Muscle layer of duodenum (tissue), 2 donors: ENCODE data around the gene HCK.
A peak's percentile ranks its signal among the peaks of the same experiment; 100 is the strongest.

ENCODE experiments used
- H3K27ac ChIP-seq: one replicate; pipeline ENCODE4 v1.7.0; 2013; ENCODE audit warnings: mild to moderate bottlenecking, low read length
- H3K27me3 ChIP-seq: one replicate; pipeline ENCODE4 v1.7.0; 2013; ENCODE audit warnings: low read depth, mild to moderate bottlenecking, control low read depth, low read length
- H3K36me3 ChIP-seq, 2 donors: one replicate each; pipeline ENCODE4 v1.7.0; 2013; ENCODE audit warnings: low read length in 2 of 2, control low read depth in 1 of 2, mild to moderate bottlenecking in 1 of 2; ENCODE audit not compliant: insufficient read depth in 2 of 2, control insufficient read depth in 1 of 2
- H3K4me1 ChIP-seq, 2 donors: one replicate each; pipeline ENCODE4 v1.7.0; 2013; ENCODE audit warnings: low read length in 2 of 2, mild to moderate bottlenecking in 2 of 2, control low read depth in 1 of 2, moderate library complexity in 1 of 2; ENCODE audit not compliant: insufficient read depth in 2 of 2, control insufficient read depth in 1 of 2
- H3K4me3 ChIP-seq, 2 donors: one replicate each; pipeline ENCODE4 v1.7.0; 2013; ENCODE audit warnings: low read length in 2 of 2, low read depth in 1 of 2, mild to moderate bottlenecking in 1 of 2
- H3K9me3 ChIP-seq, 2 donors: one replicate each; pipeline ENCODE4 v1.7.0; 2013; ENCODE audit warnings: low read length in 2 of 2, control low read depth in 1 of 2, mild to moderate bottlenecking in 1 of 2; ENCODE audit not compliant: control insufficient read depth in 1 of 2
- donor health status: healthy.

HCK gene

DNA sequence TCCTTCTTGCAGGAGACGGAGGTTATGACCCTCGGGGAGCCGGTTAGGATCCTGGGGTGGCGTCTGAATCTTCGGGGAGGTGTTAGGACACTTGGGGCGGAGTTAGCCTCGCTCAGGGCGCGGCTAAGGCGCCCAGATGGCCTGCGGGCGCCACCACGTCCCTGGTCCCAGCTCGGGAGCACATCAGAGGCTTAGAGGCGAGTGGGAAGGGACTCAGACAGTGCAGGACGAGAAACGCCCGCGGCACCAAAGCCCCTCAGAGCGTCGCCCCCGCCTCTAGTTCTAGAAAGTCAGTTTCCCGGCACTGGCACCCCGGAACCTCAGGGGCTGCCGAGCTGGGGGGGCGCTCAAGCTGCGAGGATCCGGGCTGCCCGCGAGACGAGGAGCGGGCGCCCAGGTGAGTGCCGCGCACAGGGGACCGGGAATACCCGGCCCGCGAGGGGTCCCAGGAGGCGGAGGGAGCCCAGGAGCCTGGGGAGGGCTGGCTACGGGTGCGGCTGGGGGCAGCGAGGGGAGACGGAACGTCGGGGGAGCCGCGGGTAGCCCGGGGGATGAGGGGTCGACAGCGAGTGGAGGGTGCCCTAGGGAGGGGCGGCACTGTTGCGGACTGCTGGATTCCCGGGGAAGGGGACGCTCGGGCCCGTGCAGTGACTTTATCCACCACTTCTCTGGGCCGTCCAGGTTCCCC lies at the start of gene HCK:
Gene HCK, plus strand, starts transcription at position 153 of the 688 bp plus-strand sequence.
- Histone ChIP-seq H3K27ac (peak within 1 kb of the TSS; percentile 16), H3K27me3 (peaks cover 24% of the 10 kb centered on the region), H3K4me1 (peaks cover 0 to 14% of the 10 kb centered on the region in 2 donors), H3K4me3 (peak within 1 kb of the TSS; percentile 48 to 58), H3K9me3 (no peaks in the 10 kb centered on the region), H3K36me3 (no peaks in the 10 kb centered on the region)

DNA sequence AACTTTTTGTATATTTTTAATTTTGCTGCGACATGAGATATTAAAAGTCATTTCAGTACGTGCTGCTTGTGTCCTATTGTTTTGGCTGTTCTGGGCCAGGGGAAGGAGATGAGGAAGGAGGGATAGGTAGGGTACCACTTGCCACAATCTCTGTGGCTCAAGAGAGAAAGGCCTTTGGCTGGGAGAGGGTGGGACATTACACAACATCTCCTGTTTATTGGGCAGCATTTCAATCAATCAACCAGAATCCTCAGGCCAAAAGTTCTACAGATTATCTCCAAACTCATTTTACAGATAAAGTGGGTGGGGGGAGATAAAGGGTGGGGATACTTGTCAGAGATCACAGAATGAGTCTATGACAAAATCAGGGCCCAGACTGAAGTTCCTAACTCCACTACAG lies 48.7 kb upstream of the HCK start:
- Histone ChIP-seq H3K27me3 (no peaks in the 10 kb centered on the region), H3K4me1 (no peaks in the 10 kb centered on the region), H3K4me3 (no peak overlapping the region), H3K36me3 (no peaks in the 10 kb centered on the region), H3K27ac (no peak overlapping the region), H3K9me3 (no peaks in the 10 kb centered on the region)

- no peaks in the 10 kb centered on the region for H3K4me1 ChIP-seq
- H3K36me3 ChIP-seq: no peaks in the 10 kb centered on the region
- no peaks in the 10 kb centered on the region for H3K27me3 ChIP-seq
- H3K9me3 ChIP-seq: no peaks in the 10 kb centered on the region
- no peak overlapping the region for H3K27ac ChIP-seq
- no peak overlapping the region for H3K4me3 ChIP-seq
Observed at GRCh38 chr20:32004963-32005362, 47.1 kb upstream of the HCK start.

DNA sequence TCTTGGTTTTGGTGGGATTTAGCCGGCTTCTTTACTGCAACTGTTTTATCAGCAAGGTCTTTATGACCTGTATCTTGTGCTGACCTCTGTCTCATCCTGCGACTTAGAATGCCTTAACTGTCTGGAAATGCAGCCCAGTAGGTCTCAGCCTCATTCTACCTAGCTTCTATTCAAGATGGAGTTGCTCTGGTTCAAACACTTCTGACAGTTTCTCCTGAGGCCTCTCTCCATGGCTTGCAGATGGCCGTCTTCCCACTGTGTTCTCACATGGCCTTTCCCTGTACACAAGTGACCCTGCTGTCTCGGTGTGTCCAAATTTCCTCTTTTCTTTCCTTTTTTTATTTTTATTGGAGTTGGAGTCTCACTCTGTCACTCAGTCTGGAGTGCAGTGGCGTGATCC lies 46.0 kb upstream of the HCK start:
- H3K27ac ChIP-seq: no peak overlapping the region

DNA sequence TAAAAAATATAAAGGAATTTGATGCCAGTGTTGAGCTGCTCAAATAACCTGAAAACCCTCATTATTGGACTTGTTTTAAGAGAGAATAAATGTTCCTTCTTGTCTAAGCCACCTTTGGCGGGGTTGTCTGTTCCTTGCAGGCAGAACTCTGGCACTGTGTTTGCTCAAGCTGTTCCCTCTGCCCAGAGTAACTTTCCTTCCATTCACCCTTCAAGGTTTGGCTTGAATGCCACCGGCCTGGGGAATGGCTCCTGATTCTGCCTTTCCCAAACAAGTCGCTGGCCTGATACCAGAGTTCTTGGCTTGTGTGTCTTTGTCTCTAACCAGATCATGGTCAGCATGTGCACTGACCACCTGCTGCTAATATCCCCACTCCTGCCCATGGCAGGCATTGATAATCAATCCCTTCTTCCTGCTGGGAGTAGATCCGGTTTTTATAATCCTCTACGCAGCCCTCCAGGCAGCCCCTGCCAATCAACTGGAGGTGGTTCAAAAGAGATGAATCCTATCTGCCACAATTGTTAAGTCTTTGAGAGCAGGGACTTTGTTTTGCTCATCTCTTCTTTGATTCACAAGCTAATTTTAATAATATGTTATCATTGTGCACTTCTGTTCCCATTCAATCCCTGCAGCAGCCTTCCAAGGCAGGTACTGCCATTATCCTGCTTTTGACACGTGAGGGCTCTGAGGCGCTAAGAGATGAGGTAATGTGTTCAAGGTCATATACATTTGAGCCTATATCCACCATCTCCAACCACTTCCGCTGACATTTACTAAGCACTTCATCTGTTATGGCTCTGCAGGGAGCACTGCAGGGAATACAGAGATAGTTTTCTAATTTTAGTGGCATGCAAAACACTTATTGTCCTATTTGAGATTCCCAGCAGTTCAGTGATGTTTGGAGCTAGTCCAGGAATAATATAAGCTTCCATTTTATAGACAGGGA lies 44.9 kb upstream of the HCK start:
- H3K9me3 ChIP-seq: no peaks in the 10 kb centered on the region
- no peak overlapping the region for H3K27ac ChIP-seq
- no peak overlapping the region for H3K4me3 ChIP-seq
- no peaks in the 10 kb centered on the region for H3K4me1 ChIP-seq
- H3K27me3 ChIP-seq: no peaks in the 10 kb centered on the region
- no peaks in the 10 kb centered on the region for H3K36me3 ChIP-seq

More for the DNA sequence above, 46.0 kb upstream of the HCK start:
- Histone ChIP-seq H3K36me3 (no peaks in the 10 kb centered on the region), H3K4me1 (no peaks in the 10 kb centered on the region), H3K9me3 (no peaks in the 10 kb centered on the region), H3K4me3 (no peak overlapping the region), H3K27me3 (no peaks in the 10 kb centered on the region)

DNA sequence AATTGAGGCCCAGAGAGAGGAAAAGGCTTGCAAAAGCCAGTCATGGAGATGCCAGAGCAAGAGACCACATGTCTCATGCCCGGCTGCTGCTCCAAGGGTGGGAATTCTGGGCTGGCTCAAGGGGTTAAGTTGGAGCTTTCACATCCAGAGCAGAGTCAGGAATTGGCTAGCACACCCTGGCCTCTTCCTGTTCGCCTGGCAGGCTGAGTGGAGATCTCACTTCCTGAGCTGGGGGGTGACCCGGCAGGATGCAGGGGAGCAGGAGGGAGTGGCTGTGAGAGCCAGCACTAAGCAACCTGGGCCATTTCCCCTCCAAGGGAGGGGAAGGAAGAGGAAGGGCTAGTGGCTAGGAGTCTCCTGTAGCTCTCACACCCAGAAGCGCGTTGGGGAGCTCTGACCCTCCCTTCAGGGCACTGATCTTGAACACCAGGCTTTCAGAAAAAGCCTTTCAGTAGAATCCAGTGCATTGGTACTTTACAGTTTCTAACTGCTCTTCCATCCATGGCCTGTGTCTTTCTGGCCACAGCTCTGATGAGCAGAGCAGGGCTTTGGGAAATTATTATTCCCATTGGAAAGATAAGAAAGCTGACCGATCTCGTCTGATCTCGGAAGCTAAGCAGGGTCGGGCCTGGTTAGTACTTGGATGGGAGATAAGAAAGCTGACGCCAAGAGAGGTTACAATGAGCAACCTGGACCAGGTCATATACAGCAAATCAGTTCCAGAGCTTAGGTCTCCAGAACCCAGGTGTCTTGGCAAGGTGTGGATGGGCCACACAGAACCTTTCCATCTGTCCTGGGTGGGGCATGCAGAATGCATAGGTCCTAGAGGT lies 44.0 kb upstream of the HCK start:
- Histone ChIP-seq H3K4me1 (no peaks in the 10 kb centered on the region), H3K27ac (no peak overlapping the region)

DNA sequence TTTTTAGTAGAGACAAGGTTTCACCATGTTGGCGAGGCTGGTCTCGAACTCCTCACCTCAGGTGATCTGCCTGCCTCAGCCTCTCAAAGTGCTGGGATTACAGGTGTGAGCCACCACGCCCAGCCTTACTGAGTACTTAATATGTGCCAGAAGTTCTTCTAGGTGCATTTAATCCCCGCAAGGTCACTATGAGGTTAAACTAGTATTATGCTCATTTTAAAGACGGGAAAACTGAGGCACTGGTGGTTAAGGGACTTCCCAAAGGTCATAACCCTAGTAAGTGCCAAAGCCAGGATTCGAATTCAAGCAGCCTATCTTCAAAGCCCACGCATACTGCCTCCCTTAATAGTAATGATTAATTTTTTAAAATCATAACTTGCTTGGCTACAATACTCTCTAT lies 42.5 kb upstream of the HCK start:
- Histone ChIP-seq H3K9me3 (no peaks in the 10 kb centered on the region), H3K36me3 (no peaks in the 10 kb centered on the region), H3K27ac (no peak overlapping the region), H3K27me3 (no peaks in the 10 kb centered on the region), H3K4me3 (no peak overlapping the region), H3K4me1 (no peaks in the 10 kb centered on the region)

More for the DNA sequence above, 44.0 kb upstream of the HCK start:
- Histone ChIP-seq H3K27me3 (no peaks in the 10 kb centered on the region), H3K36me3 (no peaks in the 10 kb centered on the region), H3K4me3 (no peak overlapping the region), H3K9me3 (no peaks in the 10 kb centered on the region)

DNA sequence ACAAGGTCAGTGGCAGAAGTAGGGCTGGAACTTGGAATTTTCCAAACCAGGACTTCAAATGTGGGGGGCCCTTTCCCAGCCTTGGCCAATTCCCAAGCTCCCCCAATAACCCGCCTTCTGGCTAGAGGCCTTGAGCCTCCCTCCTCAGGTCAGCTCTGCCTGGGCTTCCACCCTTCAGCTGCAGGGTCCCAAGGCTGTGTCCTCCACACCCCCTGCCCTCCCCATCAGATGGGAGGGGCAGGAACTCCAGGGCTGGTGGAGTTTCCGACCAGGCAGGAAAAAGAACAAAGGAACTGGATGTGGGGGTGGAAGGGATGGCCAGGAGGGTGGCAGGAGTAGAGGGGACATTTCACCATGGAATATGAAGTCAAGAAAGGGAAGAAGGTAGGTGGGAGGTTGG lies 41.9 kb upstream of the HCK start, which contains the start of gene CCM2L:
Gene CCM2L, plus strand, starts transcription at position 338 of the 400 bp plus-strand sequence. Its CDS starts 17 bp downstream, at position 355.
- no peaks in the 10 kb centered on the region for H3K27me3 ChIP-seq
- H3K36me3 ChIP-seq: no peaks in the 10 kb centered on the region
- H3K4me3 ChIP-seq: no peak within 1 kb of the TSS
- H3K9me3 ChIP-seq: no peaks in the 10 kb centered on the region
- H3K27ac ChIP-seq: no peak within 1 kb of the TSS
- H3K4me1 ChIP-seq: no peaks in the 10 kb centered on the region

DNA sequence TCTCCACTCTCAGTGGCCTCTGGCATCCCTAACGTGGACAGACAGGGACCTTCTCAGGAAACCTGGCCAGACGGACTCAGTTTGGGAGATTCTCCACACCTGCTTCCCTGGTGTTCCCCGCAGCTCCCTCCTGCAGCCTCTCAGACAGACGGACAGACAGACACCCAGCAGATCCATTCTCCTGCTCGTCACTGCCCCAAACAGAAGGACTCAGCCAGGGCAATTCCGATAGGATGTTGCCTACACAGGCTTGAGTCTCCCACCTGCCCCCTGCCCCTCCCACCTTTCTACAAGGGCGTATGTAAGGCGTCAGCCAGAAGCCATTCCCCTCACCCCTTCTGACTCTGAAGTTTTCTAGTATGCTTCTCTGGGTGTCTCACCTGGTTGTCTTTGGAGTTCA lies 41.4 kb upstream of the HCK start:
- Histone ChIP-seq H3K9me3 (no peaks in the 10 kb centered on the region), H3K4me1 (no peaks in the 10 kb centered on the region), H3K4me3 (no peak overlapping the region), H3K36me3 (no peaks in the 10 kb centered on the region), H3K27me3 (no peaks in the 10 kb centered on the region), H3K27ac (no peak overlapping the region)

DNA sequence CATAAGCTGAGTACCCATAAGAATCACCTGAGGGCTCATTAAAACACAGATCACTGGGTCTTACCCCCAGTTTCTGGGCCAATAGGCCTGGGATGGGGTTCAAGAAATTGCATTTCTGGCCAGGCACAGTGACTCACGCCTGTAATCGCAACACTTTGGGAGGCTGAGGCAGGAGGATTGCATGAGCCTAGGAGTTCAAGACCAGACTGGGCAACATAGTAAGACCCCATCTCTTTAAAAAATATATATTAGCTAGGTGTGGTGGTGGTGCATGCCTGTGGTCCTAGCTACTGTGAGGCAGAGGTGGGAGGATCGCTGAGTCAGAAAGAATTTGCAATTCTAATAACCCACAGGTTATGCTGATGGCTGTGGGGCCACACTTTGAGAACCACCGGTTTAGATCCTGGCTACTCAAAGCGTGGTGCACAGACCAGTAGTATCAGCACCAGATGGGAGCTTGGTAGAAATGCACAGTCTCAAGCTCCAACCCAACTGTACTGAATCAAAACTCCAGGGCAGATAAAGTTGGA lies 39.8 kb upstream of the HCK start:
- Histone ChIP-seq H3K36me3 (no peaks in the 10 kb centered on the region), H3K4me1 (no peaks in the 10 kb centered on the region), H3K27me3 (peaks cover 1% of the 10 kb centered on the region), H3K4me3 (no peak overlapping the region), H3K27ac (no peak overlapping the region), H3K9me3 (no peaks in the 10 kb centered on the region)

DNA sequence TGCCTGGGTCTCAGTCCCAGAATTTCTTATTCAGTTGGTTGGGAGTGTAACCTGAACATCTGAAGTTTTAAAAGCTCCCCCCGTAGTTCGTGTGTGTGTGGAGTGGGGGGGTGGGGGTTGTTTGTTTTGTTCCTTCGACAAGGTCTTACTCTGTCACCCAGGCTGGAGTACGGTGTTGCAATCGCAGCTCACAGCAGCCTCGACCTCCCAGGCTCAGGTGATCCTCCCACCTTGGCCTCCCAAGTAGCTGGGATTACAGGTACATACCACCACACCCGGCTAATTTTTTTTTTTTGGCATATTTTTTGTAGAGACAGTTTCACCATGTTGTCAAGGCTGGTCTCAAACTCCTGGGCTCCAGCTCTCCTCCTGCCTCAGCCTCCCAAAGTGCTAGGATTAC lies 38.7 kb upstream of the HCK start:
- H3K4me1 ChIP-seq: peaks cover 0 to 2% of the 10 kb centered on the region in 2 donors
- H3K27ac ChIP-seq: no peak overlapping the region
- H3K36me3 ChIP-seq: no peaks in the 10 kb centered on the region
- no peak overlapping the region for H3K4me3 ChIP-seq
- H3K27me3 ChIP-seq: peaks cover 7% of the 10 kb centered on the region
- no peaks in the 10 kb centered on the region for H3K9me3 ChIP-seq
